SK-N-SH (cell line): ENCODE measurements around the gene AHNAK.

ENCODE experiments used
- JUND ChIP-seq: IDR thresholded peaks from 2 replicates; pipeline ENCODE4 v1.4.0; 2012
- TF ChIP-seq, protein P1 (sequence below): fragments of 200-600 bp; sonication (generic); IDR thresholded peaks from 2 replicates; pipeline ENCODE4 v1.6.1; 2017; ENCODE audit warnings: antibody characterized with exemption, mild to moderate bottlenecking, moderate library complexity

- TF ChIP-seq, protein P1, sequence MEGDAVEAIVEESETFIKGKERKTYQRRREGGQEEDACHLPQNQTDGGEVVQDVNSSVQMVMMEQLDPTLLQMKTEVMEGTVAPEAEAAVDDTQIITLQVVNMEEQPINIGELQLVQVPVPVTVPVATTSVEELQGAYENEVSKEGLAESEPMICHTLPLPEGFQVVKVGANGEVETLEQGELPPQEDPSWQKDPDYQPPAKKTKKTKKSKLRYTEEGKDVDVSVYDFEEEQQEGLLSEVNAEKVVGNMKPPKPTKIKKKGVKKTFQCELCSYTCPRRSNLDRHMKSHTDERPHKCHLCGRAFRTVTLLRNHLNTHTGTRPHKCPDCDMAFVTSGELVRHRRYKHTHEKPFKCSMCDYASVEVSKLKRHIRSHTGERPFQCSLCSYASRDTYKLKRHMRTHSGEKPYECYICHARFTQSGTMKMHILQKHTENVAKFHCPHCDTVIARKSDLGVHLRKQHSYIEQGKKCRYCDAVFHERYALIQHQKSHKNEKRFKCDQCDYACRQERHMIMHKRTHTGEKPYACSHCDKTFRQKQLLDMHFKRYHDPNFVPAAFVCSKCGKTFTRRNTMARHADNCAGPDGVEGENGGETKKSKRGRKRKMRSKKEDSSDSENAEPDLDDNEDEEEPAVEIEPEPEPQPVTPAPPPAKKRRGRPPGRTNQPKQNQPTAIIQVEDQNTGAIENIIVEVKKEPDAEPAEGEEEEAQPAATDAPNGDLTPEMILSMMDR, result no peak
- no peak for TF ChIP-seq JUND
Measured at GRCh38 chr11:62413060-62413696, 133.4 kb downstream of the AHNAK start.
